ENCODE results near the gene ZNF562. TPM values are rescaled to one million over a fixed set of nuclear protein-coding genes. Genes with fewer than 3 reads are reported as not detected.

Gene ZNF562
- total and polyA plus RNA-seq, 11 donors, result 7.0 to 24.1 (median 19.1) TPM

DNA sequence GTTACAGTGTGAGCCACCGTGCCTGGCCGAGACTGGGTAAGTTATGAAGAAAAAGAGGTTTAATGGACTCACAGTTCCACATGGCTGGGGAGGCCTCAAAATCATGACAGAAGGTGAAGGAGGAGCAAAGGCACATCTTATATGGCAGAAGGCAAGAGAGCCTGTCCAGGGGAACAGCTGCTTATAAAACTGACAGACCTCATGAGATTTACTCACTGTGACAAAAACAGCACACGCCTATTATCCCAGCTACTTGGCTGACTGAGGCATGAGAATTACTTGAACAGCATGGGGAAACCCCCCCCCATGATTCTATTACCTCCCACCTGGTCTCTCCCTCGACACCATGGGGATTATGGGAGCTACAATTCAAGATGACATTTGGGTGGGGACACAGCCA is 30.4 kb downstream of the ZNF562 start:
- DNase-seq (no peak), ATAC-seq (no peak)
- no peak overlapping the region for H3K4me3 ChIP-seq
- H3K36me3 ChIP-seq, result peaks cover 0 to 62% (median 31%) of the 10 kb centered on the region in 9 donors
- intact Hi-C loops (cut with DNase I), result no loop called here
- no peaks in the 10 kb centered on the region for H3K4me1 ChIP-seq
- WGBS, 4 donors, result 76 to 89% (median 83%) methylated on average over 4 of the region's 4 CpGs
- no peak overlapping the region for H3K27ac ChIP-seq
- no peaks in the 10 kb centered on the region for H3K9me3 ChIP-seq
- no peak for TF ChIP-seq CTCF (IDR thresholded peaks at IDR 0.05)
- TF ChIP-seq POLR2A (IDR thresholded peaks at IDR 0.05), result no peak
- no peaks in the 10 kb centered on the region for H3K27me3 ChIP-seq

GRCh38 chr19:9641810-9642209 is 33.1 kb downstream of the ZNF562 start:
- WGBS, 4 donors, result 92 to 98% (median 95%) methylated on average over 6 of the region's 6 CpGs
- TF ChIP-seq CTCF (IDR thresholded peaks at IDR 0.05) (no peak), POLR2A (IDR thresholded peaks at IDR 0.05) (no peak)
- H3K4me1 ChIP-seq, result no peaks in the 10 kb centered on the region
- H3K36me3 ChIP-seq, result peaks cover 0 to 47% (median 13%) of the 10 kb centered on the region in 9 donors
- intact Hi-C loops (cut with DNase I), result no loop called here
- no peak overlapping the region for H3K27ac ChIP-seq
- ATAC-seq, result no peak
- no peaks in the 10 kb centered on the region for H3K9me3 ChIP-seq
- H3K27me3 ChIP-seq, result no peaks in the 10 kb centered on the region
- no peak overlapping the region for H3K4me3 ChIP-seq
- DNase-seq, result no peak

GRCh38 chr19:9640956-9641355 is 33.9 kb downstream of the ZNF562 start:
- no peaks in the 10 kb centered on the region for H3K4me1 ChIP-seq
- peaks cover 0 to 39% (median 13%) of the 10 kb centered on the region in 9 donors for H3K36me3 ChIP-seq
- WGBS, 4 donors, result 68 to 79% (median 73%) methylated on average over 1 of the region's 1 CpG
- H3K9me3 ChIP-seq, result no peaks in the 10 kb centered on the region
- TF ChIP-seq POLR2A (IDR thresholded peaks at IDR 0.05) (no peak), CTCF (IDR thresholded peaks at IDR 0.05) (no peak)
- ATAC-seq (no peak), DNase-seq (no peak)
- no peak overlapping the region for H3K27ac ChIP-seq
- H3K27me3 ChIP-seq, result no peaks in the 10 kb centered on the region
- intact Hi-C loops (cut with DNase I), result no loop called here
- no peak overlapping the region for H3K4me3 ChIP-seq

GRCh38 chr19:9636018-9636417 is 38.9 kb downstream of the ZNF562 start:
- no peak overlapping the region for H3K27ac ChIP-seq
- no peak overlapping the region for H3K4me3 ChIP-seq
- H3K9me3 ChIP-seq, result no peaks in the 10 kb centered on the region
- ATAC-seq (no peak), DNase-seq (no peak)
- whole genome bisulfite sequencing, 4 donors, result 92 to 97% (median 97%) methylated on average over 5 of the region's 5 CpGs
- no peaks in the 10 kb centered on the region for H3K4me1 ChIP-seq
- no peaks in the 10 kb centered on the region for H3K27me3 ChIP-seq
- intact Hi-C loops (cut with DNase I), result no loop called here
- peaks cover 0 to 41% (median 23%) of the 10 kb centered on the region in 9 donors for H3K36me3 ChIP-seq
- TF ChIP-seq CTCF (IDR thresholded peaks at IDR 0.05) (no peak), POLR2A (IDR thresholded peaks at IDR 0.05) (no peak)

Measured in heart left ventricle (tissue), 16 donors.